C4-2B (cell line): Measurements from ENCODE around the gene CDC42BPG.
A peak's percentile ranks its signal among the peaks of the same experiment; 100 is the strongest.

Experiments used
- CTCF ChIP-seq: fragments of 450-650 bp; conservative IDR thresholded peaks from 2 replicates; pipeline ENCODE4 v1.5.1; 2017; ENCODE audit warnings: mild to moderate bottlenecking
- ZFX ChIP-seq: fragments of 450-650 bp; IDR thresholded peaks from 2 replicates; pipeline ENCODE4 v1.6.1; 2017

- TF ChIP-seq CTCF (peak; percentile 91), ZFX (no peak)
These were observed 56.7 kb downstream of the CDC42BPG start for GRCh38 chr11:64787526-64788320.
